HuH-7.5 (cell line): ENCODE data around the gene PSMB2.

ENCODE experiments used
- DNase-seq: peaks from one replicate; pipeline ENCODE4 v3.0.0; 2011; ENCODE audit warnings: low spot score

Gene PSMB2

GRCh38 chr1:35642471-35642955 is 1.2 kb upstream of the PSMB2 start:
- no peak for DNase-seq

DNA sequence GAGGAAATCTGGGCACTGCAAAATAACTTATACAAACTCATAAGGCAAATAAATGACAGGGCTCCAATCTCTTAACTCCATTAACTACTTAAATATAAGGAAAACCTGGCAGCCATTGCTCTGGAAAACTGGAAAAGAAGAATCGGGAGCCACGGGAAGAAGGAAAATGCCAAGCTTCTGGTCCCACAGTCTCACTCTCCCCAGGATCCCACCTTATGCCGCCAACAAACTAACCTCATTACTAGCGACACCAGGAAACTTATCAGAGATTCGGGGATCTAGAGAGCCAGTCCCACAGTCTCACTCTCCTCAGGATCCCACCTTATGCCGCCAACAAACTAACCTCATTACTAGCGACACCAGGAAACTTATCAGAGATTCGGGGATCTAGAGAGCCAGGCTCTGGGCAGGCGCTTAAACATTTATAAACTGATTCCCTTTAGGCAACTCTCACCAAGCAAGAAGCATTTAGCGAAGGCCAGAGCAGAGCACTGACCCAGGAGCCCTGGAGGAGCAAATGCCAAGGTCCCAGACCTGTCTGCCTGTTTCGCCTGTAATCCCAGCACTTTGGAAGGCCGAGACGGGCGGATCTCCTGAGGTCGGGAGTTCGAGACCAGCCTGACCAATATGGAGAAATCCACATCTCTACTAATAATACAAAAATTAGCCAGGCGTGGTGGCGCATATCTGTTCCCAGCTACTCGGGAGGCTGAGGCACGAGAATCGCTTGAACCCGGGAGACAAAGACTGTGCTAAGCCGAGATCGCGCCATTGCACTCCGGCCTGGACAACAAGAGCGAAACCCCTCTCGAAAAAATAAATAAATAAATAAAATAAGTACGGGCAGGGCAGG is 720 bp downstream of the PSMB2 start:
- no peak for DNase-seq

DNA sequence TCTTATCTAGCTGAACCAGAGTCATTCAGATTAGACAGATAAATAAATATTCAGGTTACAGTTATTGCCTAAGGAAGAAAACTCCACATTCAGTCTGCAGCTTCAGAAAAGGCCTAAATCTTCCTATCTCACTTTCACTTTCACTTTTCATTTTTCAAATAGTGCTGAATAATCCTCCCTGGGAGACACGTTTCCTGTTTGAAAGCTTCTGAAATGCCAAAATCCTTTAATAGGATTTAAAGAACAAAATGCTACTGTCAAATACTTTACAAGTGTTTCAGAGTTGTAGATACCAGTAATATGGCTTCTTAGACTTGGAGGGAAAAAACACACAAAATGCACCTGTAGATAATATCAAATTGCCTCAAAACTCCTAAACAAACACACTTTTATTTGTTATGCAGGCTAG is 3.9 kb downstream of the PSMB2 start:
- no peak for DNase-seq

- DNase-seq: no peak
Observed at GRCh38 chr1:35633547-35633946, 7.8 kb downstream of the PSMB2 start.

- DNase-seq: no peak
Observed at GRCh38 chr1:35631396-35631795, 9.9 kb downstream of the PSMB2 start.

GRCh38 chr1:35629051-35629450 is 12.3 kb downstream of the PSMB2 start:
- DNase-seq: peak; percentile 23

DNA sequence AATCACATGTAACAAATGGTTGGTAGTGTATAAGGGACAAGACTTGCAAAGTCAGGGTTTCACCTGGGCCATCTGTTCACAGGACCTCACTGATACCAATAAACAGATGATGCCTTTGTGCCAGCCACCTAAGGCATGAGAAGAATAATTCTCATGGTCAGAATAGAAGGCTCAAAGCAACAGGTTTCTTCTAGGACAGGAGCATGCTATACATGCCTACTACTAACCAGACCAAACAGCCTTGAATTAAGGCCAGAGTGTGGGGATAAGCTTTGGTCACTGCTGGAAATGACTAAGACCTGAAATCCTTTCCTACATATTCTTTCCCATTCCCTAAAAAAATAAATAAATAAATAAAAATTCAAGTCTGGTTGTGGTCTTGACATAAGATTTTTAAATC is 17.5 kb downstream of the PSMB2 start:
- no peak for DNase-seq

GRCh38 chr1:35622510-35623178 is 18.7 kb downstream of the PSMB2 start:
- DNase-seq: no peak

DNA sequence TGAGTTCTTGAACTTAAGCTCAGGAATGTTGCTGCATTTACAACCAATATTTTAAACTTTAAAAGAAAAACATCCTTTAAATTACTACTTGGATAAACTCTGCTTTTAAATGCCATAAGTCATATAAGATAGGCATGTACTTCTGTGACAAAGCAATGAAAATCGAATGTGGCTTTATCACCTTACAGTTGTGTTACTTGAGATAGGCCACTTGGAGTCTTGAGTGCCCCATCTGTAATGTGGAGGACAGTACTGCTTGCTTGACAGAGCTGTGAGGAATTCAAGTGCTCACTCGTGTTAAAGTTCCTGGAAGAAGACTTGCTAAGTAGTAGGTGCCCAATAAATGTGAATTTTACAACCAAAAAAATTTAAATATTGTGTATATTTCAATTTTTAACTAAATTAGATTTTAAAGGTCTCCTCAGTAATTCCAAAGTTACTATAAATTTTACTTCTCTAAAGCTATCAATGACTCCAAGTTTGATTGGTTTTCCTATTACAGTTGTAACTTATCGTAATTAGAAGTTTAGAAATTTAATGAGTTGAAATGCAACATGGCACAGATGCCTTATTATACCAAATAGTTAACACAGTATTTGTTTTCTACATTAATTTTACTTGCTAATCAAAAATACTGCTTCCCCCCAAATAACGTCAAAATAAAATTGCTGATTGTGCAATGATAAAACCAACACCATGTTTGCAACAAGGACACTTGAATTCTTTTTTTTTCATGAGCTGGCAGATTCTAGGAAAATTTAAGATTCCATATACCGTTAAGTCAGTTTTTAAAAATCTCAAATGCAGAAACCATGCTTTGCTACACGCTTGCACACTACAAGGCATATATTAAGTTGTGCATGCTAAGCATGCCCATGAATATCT is 21.8 kb downstream of the PSMB2 start:
- DNase-seq: no peak

- no peak for DNase-seq
Observed at GRCh38 chr1:35615440-35615839, 25.9 kb downstream of the PSMB2 start.

DNA sequence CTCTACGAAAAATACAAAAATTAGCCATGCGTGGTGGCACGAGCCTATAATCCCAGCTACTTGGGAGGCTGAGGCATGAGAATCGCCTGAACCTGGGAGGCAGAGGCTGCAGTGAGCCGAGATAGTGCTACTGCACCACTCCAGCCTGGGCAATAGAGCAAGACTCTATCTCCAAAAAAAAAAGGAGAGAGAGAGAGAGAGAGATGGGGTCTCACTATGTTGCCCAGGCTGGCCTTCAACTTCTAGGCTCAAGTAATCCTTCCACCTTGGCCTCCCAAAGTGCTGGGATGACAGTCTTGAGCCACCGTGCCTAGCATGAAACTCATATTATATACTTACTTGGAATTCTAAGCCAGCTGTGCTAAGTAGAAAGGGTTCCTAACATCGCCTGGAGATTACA is 29.7 kb downstream of the PSMB2 start:
- DNase-seq: no peak

- no peak for DNase-seq
Observed at GRCh38 chr1:35605867-35606182, 35.5 kb downstream of the PSMB2 start.

GRCh38 chr1:35605071-35605866 is 36.1 kb downstream of the PSMB2 start:
- DNase-seq: no peak

DNA sequence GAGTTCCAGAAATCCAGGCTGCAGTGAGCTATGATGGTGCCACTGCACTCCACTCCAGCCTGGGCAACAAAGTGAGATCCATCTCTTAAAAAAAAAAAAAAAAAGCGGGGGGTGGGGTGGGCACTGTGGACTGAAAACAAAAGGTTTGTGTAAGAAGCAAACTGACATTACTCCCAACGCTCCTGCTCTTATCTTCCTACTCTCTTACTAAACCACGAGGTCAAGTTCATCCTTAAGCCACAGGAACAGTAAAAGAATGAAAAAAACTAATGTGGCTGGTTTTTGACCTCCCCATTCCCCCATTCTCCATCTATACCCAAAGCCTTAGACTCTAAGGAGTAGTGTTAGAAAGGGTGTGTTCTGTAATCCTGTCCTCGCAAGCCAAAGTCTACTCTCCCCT is 37.4 kb downstream of the PSMB2 start:
- DNase-seq: no peak

DNA sequence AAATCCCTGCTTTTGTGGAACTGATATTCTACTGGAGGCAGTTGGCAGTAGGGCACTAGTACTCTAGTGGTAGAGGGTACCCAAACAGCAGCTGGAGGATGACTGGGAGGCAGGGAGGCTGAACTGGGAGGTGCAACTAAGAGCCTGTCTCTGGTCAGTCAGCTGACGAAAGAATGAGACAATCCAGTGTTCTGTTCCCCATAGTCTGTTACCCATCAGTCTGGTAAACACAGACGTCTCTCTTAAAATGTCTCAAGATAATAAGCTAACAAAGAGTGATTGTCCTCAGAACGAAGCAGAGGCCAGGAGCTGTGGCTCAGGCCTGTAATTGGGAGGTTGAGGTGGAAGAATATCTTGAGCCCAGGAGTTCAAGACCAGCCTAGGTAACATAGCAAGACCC is 37.9 kb downstream of the PSMB2 start:
- DNase-seq: no peak

- no peak for DNase-seq
Observed at GRCh38 chr1:35600593-35600992, 40.7 kb downstream of the PSMB2 start.

- no peak for DNase-seq
Observed at GRCh38 chr1:35599411-35599810, 41.9 kb downstream of the PSMB2 start.

DNA sequence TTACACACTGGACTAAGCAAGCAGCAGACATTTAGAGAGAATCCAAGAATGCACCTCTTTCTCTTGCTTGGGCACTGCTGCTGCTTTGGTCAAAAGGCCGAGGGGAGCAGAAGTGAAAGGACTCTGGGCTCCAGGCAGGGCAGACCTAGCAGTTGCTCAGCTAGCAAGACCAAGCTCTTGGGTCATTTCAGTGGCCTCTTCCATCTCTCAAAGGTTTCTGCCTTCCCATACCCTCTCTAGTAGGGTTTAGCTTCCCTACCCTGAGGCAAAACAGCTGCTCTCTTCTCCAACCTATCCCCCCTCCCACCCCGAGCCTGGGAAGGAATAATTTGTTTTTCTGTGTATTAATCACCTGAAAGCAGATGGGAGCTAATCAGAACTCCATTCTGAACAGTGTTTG is 42.4 kb downstream of the PSMB2 start:
- DNase-seq: no peak

DNA sequence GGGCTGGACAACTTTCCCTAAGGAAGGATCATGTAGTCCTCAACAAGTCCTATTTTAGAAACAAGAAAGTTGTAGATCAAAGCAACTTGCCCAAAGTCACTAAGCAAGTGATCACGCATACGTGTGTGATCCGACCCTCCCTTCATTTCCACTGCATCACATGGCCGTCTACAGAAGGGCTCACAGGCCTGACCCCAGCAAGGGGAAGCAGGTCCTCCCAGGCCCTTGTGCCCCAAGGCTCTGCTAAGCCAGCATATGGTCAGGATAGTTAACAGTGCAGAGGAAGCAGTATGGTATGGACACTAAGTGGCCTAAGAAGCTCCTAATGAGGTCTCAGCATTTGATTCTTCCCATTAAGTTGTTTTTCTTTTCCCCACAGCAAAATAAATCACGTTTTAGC is 43.5 kb downstream of the PSMB2 start:
- no peak for DNase-seq

DNA sequence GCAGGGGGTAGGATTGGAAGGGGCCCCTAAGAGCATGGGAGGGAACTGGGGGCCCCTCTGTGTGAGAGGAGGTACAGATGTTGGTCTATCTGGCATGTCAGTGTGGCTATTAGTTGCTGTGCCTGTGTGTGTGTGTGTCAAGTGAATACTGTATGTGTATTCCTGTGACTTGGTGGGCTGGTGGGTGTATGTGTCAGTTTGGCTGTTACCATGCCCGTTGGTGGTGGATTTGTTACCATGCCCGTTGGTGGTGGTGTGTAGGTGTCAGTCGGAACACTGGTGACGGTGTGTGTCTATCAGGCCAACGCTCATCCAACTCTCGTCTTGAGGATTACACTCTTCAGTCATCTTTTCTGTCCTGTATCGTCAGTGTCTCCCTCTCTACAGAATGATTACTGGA is 45.6 kb downstream of the PSMB2 start:
- no peak for DNase-seq

GRCh38 chr1:35594005-35594760 is 47.1 kb downstream of the PSMB2 start:
- DNase-seq: no peak
